GM21526 (cell line): ENCODE measurements around the gene KPNA1.
"Not testable (repeated sequence)": the region's sequence is repeated elsewhere in the genome, so short reads cannot be mapped to it uniquely, and the experiment has no call there.

Source experiments
- ATAC-seq: cut with Tn5 transposase; IDR thresholded peaks from one replicate; pipeline ENCODE4 v1.9.1; 2021; ENCODE audit warnings: moderate library complexity; ENCODE audit not compliant: unreplicated experiment, low FRiP score

KPNA1 gene

DNA sequence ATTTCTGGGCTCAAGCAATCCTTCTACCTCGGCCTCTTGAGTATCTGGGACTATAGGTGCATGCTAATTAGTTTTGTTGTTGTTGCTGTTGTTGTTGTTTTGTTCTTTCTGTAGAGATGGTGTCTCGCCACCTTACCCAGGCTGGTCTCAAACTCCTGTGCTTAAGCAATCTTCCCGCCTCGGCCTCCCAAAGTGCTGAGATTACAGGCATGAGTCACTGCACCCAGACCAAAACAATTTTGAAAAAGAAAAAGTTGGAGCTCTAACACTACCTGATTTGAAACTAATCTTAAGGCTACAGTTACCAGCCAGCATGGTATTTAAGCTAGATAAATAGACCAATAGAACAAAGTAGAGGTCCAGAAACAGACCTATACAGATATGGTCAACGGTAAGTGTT lies 29.8 kb downstream of the KPNA1 start:
- ATAC-seq: no peak

DNA sequence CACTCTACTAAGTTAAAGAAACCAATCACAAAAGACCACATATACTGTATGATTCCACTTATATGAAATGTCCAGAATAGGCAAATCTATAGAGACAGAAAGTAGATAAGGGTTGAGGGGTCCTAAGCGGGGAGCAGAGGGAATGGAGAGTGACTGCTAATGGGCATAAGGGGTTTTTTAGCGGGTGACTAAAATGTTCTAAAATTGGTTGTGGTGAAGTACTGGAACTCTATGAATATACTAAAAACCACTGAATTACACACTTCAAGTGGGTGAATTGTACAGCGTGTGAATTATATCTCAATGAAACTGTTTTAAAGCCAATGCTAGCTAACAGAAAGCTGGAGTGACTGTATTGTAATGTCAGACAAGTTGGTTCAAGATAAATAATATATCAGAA lies 33.3 kb downstream of the KPNA1 start:
- ATAC-seq: no peak

DNA sequence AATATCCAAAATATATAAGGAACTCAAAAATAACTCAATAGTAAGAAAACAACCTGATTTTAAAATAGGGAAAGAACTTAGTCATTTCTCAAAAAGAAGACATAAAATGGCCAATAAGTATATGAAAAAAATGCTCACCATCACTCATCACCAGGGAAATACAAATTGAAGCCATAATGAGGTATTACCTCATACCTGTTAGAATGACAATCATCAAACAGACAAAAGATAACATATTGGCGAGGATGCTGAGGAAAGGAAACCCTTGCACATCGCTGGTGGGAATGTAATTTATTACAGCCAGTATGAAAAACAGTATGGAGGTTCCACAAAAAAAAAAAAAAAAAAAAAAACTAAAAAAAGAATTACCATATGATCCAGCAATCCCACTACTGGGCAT lies 38.2 kb downstream of the KPNA1 start:
- ATAC-seq: no peak

DNA sequence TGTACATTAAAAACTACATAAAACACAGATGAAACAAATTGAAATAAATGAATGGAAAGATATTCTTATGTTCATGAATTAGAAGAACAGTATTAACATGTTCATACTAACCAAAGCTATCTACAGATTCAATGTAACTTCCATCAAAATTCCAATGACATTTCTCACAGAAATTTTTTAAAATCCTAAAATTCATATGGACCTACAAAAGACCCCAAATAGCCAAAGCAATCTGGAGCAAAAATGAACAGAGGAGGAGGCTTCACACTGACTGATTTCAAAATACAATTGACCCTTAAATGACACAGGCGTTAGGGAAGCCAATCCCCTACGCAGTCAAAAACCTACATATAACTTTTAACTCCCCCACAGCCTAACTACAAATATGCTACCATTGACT lies 39.4 kb downstream of the KPNA1 start:
- ATAC-seq: no peak

DNA sequence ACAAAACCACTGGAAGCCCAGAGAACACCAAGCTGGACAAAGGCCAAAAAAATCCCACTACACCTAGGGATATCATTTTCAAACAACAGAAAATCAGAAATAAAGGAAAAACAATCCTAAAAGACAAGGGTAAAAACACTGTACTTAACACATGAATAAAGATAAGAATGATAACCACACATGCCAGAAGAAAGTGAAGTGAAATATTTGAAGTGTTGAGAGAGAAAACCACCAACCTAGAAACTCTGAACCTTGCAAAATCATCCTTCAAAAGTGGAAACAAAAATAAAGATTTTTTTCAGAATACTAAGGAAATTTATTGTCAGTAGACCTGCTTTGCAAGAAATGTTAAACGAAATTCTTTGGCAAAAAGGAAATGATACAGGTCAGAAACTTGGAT lies 45.1 kb downstream of the KPNA1 start:
- no peak for ATAC-seq

DNA sequence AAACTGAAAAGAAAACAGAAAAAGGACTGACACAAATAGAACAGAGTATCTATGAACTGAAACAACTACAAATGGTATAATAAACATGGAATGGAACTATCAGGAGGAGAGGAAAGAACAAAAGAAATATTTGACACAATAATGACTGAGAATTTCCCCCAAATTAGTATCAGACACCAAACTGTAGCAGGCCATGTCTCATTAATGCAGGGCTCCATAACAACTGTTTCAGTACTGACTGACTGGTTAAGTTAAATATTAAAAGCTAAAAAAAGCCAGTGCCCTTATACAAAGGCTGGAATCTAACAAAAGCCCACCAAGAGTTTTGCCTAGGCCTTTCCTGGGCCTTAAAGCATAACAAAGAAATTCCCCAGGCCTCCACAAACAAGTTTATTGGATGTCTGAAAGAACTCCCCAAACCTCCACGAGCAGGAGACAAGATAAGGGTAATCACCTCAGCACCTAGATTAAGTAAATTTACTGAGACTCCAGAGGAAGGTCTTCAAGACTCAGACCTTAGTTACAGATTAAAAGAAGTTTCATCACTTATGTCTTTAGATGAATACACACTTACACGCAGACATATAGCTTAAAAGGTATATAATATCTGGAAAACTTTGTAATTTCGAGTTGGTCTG lies 45.7 kb downstream of the KPNA1 start:
- no peak for ATAC-seq

DNA sequence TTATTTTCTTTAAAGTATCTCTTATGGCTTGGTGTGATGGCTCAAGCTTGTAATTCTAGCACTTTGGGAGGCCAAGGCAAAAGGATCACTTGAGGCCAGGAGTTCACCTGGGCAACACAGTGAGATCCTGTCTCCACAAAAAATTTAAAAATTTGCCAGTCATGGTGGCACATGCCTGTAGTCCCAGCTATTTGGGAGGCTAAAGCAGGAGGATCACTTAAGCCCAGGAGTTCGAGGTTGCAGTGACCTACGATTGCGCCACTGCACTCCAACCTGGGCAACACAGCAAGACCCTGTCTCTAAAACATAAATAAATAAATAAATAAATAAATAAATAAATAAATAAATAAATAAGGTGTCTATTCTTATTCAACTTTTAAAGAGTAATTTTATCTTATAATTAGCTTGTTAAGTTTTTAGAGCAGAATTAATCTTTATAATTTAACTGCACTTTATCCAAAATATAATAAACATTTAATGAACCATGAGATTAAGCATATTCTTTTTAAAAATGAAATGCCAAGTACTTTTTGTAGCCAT lies 48.0 kb downstream of the KPNA1 start:
- no peak for ATAC-seq

DNA sequence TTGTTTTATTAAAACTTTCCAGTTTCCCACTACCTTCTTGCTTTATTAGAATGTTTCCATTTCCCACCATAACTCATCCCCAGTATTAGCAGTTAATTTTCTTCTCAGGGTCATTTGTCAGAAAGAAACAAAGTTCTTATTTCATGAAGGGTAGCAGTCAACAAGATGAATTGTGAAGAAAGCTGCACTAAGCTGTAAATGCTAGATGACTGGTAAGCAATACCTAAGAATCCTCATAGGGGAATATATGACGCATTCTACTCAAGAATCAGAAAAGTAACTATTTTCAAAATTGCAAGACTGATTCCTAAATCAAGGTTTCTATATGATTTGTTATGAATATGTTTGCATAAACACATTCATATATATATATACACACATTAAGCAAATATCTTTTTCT lies 50.1 kb downstream of the KPNA1 start:
- no peak for ATAC-seq

DNA sequence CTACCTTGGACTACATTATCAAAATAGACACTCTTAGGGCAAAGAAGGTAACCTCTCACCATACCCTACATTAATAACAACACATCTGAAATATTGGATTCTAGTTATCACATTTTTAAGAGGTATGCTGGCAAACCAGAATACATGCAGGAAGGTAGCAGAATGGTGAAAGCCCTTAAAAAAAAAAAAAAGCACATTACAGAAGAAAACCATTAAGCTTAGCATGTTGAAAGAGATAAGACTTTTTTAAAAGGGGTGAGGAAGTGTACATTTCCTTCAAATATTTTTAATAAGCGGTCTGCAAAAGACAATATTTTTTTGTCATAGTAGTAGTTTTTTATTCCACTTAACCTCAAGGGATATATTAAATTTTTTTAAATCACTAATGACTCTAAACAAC lies 52.3 kb downstream of the KPNA1 start:
- no peak for ATAC-seq

DNA sequence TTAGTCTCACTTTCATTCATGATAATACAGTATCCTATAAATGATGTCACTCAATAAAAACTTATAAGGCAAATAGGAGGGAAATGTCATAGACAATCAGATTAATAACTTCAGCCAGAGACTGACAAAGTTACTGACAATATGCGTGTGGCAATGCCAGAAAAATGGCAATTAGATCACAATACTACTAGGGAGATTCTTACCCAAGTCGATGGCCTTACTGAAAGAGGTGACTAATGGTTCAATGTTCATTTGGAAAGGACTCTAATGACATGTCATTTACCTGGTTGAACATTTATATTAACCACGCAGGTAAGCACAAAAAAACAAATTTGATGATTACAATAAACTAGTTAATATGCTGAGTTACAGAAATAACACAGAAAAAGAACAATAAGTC lies 52.9 kb downstream of the KPNA1 start:
- ATAC-seq: no peak

DNA sequence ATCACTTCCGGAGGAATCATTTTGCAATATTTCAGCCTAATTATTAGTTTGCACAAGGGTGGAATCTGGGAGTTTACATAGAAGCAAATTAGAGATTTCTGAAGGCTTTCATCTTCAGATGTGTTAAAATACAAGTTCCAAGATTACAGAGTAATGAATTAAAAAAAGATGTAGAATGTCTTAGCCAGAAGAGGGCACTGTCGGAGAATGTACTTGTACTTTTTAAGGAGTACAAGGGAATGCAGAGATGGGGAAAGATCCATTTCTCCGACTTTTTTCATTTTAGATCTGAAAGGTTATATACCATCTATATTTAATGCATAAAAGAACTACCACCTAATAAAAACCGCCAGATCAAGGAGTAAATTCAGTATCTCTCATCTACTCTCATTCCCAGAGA lies 55.7 kb downstream of the KPNA1 start:
- no peak for ATAC-seq

DNA sequence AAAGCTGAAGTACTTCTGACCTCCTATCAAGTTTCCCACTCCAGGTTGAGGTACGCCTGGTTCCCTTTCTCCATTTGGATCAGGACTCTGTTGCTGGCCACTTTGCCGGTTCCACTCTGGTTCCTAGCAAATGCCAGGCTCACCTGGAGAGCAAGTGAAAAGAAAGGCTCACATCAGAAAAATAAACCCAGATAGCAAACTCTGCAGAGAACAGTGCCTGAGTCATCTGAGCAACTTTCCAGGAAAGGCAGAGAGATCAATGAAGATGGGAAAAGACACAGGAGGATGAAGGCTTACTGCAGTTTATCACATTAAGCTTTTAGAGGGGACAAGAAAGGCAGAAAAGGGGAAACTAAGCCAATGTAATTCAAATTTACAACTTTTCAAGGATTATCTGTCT lies 57.0 kb downstream of the KPNA1 start:
- no peak for ATAC-seq

DNA sequence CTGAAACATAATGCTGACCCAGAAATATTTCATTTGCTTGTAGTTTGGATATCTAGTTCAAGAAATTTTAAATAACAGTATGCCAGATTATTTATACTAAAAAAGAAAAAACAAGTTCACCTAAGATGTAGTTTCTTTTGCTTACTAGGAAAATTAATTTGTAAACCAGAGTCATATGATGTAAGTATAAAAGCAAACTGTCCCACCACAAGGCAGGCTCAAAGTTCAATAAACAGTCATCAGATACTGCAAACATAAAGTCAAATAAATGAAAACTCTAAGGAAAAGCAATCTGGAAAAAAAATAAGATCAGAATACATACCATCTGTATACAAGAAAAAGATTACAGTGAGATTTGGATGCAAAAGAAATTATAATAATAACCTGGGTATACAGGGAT lies 58.7 kb downstream of the KPNA1 start:
- ATAC-seq: no peak

DNA sequence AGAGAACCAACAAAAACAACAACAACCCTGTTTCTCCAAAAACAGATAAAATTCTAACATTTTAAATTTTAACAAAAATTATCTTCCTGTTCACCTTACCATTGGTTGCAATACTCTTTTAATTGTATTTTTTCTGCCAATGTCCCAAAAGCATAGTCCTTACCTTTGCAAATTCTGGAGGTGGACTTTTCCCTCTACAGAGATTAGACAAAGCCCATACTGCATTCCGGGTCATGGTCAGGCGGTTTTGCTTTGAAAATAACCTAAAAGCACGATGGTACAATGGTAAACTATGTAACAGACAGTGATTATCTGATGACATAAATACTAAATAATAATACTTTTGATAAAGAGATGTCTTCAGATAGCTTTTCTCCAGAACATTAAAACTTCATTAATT lies 63.4 kb downstream of the KPNA1 start:
- no peak for ATAC-seq

DNA sequence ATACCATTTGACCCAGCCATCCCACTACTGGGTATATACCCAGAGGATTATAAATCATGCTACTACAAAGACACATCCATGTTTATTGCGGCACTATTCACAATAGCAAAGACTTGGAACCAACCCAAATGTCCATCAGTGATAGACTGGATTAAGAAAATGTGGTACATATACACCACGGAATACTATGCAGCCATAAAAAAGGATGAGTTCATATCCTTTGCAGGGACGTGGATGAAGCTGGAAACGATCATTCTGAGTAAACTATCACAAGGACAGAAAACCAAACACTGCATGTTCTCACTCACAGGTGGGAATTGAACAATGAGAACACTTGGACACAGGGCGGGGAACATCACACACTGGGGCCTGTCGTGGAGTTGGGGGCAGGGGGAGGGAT lies 66.5 kb downstream of the KPNA1 start:
- ATAC-seq: not testable (repeated sequence)

DNA sequence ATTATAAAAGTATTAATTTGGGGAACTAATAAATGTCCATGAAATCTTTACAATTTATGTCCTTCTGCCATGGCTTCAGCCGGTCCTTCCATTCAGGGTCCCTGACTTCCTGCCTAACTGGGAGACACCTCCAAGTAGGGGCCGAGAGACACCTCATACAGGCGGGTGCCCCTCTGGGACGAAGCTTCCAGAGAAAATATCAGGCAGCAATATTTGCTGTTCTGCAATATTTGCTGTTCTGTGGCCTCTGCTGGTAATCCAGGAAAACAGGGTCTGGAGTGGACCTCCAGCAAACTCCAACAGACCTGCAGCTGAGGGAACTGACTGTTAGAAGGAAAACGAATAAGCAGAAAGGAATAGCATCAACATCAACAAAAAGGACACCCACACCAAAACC lies 70.2 kb downstream of the KPNA1 start:
- ATAC-seq: not testable (repeated sequence)

DNA sequence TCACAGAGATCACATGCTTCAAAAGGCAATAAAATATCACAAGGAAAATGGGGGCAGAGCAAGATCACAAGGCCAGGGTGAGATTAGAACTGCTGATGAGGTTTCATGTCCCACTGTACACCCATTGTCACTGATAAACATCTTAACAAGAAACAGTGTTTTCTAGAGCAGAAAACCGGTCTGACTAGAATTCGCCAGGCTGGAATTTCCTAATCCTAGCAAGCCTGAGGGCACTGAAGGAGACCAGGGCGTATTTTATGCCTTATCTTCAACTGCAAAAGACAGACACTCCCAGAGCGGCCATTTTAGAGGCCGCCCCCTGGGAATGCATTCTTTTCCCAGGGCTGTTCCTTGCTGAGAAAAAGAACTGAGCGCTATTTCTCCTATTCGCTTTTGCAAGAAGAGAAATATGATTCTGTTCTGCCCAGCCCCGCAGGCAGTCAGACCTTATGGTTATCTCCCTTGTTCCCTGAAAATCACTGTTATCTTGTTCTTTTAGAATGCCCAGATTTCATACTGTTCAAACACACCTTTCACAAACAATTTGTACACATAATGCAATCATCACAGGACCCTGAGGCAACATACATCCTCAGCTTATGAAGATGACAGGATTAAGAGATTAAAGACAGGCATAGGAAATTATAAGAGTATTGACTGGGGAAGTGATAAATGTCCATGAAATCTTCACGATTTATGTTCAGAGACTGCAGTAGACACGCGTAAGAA lies 70.8 kb downstream of the KPNA1 start:
- ATAC-seq: not testable (repeated sequence)

DNA sequence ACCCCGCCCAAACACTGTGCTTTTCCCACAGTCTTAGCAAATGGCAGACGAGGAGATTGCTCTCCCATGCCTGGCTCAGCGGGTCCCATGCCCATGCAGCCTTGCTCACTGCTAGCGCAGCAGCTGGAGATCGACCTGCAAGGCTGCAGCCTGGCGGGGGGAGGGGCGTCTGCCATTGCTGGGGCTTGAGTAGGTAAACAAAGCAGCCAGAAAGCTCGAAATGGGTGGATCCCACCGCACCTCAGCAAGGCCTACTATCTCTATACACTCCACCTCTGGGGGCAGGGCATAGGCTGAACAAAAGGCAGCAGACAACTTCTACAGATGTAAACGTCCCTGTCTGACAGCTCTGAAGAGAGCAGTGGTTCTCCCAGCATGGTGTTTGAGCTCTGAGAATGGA lies 71.6 kb downstream of the KPNA1 start:
- ATAC-seq: no peak

DNA sequence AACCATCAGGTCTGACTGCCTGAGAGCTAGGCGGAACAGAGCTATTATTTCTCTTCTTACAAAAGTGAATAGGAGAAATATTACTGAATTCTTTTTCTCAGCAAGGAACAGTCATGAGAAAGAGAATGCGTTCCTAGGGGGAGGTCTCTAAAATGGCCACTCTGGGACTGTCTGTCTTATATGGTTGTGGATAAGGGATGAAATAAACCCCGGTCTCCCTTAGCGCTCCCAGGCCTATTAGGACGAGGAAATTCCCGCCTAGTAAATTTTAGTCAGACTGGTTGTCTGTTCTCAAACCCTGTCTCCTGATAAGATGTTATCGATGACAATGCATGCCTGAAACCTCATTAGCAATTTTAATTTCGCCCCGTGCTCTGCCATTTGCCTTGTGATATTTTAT lies 78.8 kb downstream of the KPNA1 start:
- ATAC-seq: no peak

DNA sequence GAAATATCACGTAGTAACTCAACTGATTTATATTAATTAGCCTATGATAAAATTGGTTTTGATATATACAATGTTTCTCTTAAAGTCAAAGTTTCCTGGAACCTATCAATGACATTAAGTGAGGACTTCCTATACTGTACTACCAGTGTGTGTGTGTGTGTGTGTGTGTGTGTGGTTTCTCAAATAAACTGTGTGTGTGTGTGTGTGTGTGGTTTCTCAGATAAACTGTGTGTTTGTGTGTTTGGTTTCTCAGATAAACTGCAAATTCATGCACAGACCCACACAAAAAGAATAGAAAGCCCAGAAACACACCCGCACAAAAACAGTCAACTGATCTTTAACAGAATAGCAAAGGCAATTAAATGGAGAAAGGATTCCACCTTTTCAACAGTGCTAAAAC lies 84.4 kb downstream of the KPNA1 start:
- no peak for ATAC-seq

DNA sequence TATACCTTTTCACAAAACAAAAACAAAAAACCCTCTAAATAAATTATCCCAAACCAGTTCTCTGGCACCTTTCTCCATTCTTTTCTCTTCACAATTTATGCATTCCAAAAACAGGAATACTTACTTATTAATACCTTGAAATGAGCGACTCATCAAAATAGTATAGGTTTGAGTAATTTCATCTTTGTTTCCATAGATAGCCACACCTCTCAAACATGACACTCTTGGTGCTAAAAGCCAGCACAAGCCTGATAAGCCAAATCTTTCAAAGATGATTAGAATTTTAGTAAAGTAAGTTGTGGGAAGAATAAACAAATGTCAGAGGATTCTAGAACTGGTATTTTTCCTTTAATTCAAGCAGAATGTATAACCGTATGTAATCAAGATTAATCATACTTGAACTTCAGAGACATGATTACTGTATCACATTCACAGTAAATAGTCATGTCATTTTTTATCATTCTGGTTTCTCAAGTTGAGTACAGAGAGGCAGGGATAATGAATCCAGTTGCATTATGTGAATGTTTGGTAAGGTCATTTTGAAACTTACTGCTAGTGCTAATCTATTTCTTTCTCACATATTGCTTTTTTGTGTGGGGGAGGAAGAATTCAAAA lies 86.8 kb downstream of the KPNA1 start:
- ATAC-seq: no peak

DNA sequence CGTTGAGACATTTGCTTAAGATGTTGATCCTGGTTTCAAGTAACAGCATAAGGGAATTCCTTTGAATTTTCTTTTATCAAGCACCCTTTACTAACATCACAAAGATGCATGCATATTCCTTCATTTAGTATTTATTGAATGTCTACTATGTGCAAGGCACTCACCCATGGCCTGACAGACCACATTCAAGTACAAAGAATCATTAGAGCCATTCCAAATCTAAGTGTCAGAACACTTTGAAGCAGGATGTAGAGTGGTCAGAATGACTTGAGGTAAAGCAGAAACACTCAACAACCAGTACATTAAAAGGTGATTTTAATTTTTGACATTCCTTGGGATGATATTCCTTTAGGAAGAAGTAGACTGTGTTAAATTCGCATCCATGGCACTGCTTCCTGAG lies 92.9 kb downstream of the KPNA1 start:
- ATAC-seq: no peak
